Epithelial cell of proximal tubule (primary cell): Measurements from ENCODE around the gene MTMR12. TPM values are rescaled to one million over a fixed set of nuclear protein-coding genes. Genes with fewer than 3 reads are reported as not detected.
A peak's percentile ranks its signal among the peaks of the same experiment; 100 is the strongest.

Experiments used
- DNase-seq: peaks from one replicate; pipeline ENCODE4 v3.0.0-alpha.2; 2011; ENCODE audit warnings: low read depth
- H3K4me3 ChIP-seq: 2 replicates; pipeline ENCODE4 v1.5.1; 2011; ENCODE audit warnings: low read depth, mild to moderate bottlenecking, low read length
- CTCF ChIP-seq: conservative IDR thresholded peaks from 2 replicates; pipeline ENCODE4 v1.5.1; 2012; ENCODE audit warnings: low read depth, mild to moderate bottlenecking, low read length
- total RNA-seq: library from RNA; depleted of rRNA; stranded (reverse); fragments of >200 nt; gene quantifications from 2 replicates; pipeline ENCODE4 v1.2.3, GENCODE V29; 2015

The MTMR12 gene
- total RNA-seq, result 19.1 and 19.8 TPM in 2 replicates

GRCh38 chr5:32312595-32313332 is at the start of gene MTMR12:
Gene MTMR12, minus strand, starts transcription at chr5:32312939. Its CDS starts 101 bp downstream, at chr5:32312838.
- H3K4me3 ChIP-seq, result peak within 1 kb of the TSS; percentile 87
- TF ChIP-seq CTCF, result no peak
- DNase-seq, result peak; percentile 94

- H3K4me3 ChIP-seq, result no peak overlapping the region
- no peak for TF ChIP-seq CTCF
- no peak for DNase-seq
Observed at GRCh38 chr5:32362527-32362926, 49.8 kb upstream of the MTMR12 start.

- no peak overlapping the region for H3K4me3 ChIP-seq
- TF ChIP-seq CTCF, result no peak
- no peak for DNase-seq
Observed at GRCh38 chr5:32360906-32361305, 48.2 kb upstream of the MTMR12 start.

- TF ChIP-seq CTCF, result no peak
- no peak for DNase-seq
- no peak overlapping the region for H3K4me3 ChIP-seq
Observed at GRCh38 chr5:32358611-32359010, 45.9 kb upstream of the MTMR12 start.

- no peak for DNase-seq
- no peak for TF ChIP-seq CTCF
- no peak overlapping the region for H3K4me3 ChIP-seq
Observed at GRCh38 chr5:32357658-32358057, 44.9 kb upstream of the MTMR12 start.

GRCh38 chr5:32355686-32356085 is 42.9 kb upstream of the MTMR12 start:
- TF ChIP-seq CTCF, result no peak
- DNase-seq, result no peak
- no peak overlapping the region for H3K4me3 ChIP-seq

- DNase-seq, result no peak
- TF ChIP-seq CTCF, result no peak
Observed at GRCh38 chr5:32353420-32353819, 40.7 kb upstream of the MTMR12 start.

More at GRCh38 chr5:32353420-32353819, 40.7 kb upstream of the MTMR12 start:
- no peak overlapping the region for H3K4me3 ChIP-seq
